Calu3 (cell line): ENCODE results near the gene RBM46. TPM values are rescaled to one million over a fixed set of nuclear protein-coding genes. Genes with fewer than 3 reads are reported as not detected.

Experiments used
- Bru-seq: library from RNA; stranded (reverse); fragments of 400-500 nt; gene quantifications from one replicate; lab custom pipeline; 2021; lab: Mats Ljungman, UMichigan
- BruChase-seq, 2 experiments: library from RNA; stranded (reverse); fragments of 400-500 nt; gene quantifications; one replicate each; lab custom pipeline; 2021; lab: Mats Ljungman, UMichigan
- BruUV-seq: library from RNA; stranded (reverse); fragments of 400-500 nt; replicated peaks from 2 replicates; lab custom pipeline; 2021; lab: Mats Ljungman, UMichigan
- CTCF ChIA-PET: fragments of 300-600 bp; sonication (Branson Sonifier 250); formaldehyde crosslinking; loops from one replicate; lab custom pipeline; 2022; ENCODE audit warnings: antibody characterized with exemption; lab: Charles Lee
- DNase-seq: peaks from one replicate; pipeline ENCODE4 v3.0.0; 2022
- H3K27ac Mint-ChIP-seq: one replicate; pipeline ENCODE4 v1.8.0; 2022; ENCODE audit warnings: mixed read lengths; ENCODE audit not compliant: unreplicated experiment
- H3K27me3 Mint-ChIP-seq: one replicate; pipeline ENCODE4 v1.8.0; 2022; ENCODE audit warnings: mixed read lengths; ENCODE audit not compliant: unreplicated experiment
- H3K36me3 Mint-ChIP-seq: one replicate; pipeline ENCODE4 v1.8.0; 2022; ENCODE audit warnings: mild to moderate bottlenecking, moderate library complexity, mixed read lengths; ENCODE audit not compliant: insufficient read depth, unreplicated experiment
- H3K4me1 Mint-ChIP-seq: one replicate; pipeline ENCODE4 v1.8.0; 2022; ENCODE audit warnings: mild to moderate bottlenecking, low read depth, mixed read lengths; ENCODE audit not compliant: unreplicated experiment
- H3K4me3 Mint-ChIP-seq: one replicate; pipeline ENCODE4 v1.8.0; 2022; ENCODE audit warnings: mild to moderate bottlenecking, low read depth, moderate library complexity, mixed read lengths; ENCODE audit not compliant: unreplicated experiment
- H3K9me3 Mint-ChIP-seq: one replicate; pipeline ENCODE4 v1.8.0; 2022; ENCODE audit warnings: low read depth, mixed read lengths; ENCODE audit not compliant: unreplicated experiment
- CTCF ChIP-seq: fragments of 200-600 bp; IDR thresholded peaks from one replicate; pipeline ENCODE4 v1.8.0; 2022; ENCODE audit warnings: antibody characterized with exemption; ENCODE audit not compliant: unreplicated experiment
- intact Hi-C: fragments of 100-400 bp; cut with micrococcal nuclease; formaldehyde crosslinking; loops from one replicate; pipeline ENCODE4 v1.10.0; 2022; ENCODE audit not compliant: unreplicated experiment
- long read RNA-seq: library from polyadenylated mRNA; stranded (forward); transcript quantifications from one replicate; pipeline ENCODE4 v2.0.0, GENCODE V29; 2022
- total RNA-seq: library from RNA; stranded (reverse); gene quantifications from 2 replicates; pipeline ENCODE4 v1.2.3, GENCODE V29; 2022

RBM46 gene
- not detected in 2 replicates for total RNA-seq
- percentile 21 among the genes with signal in this experiment for Bru-seq, nascent RNA
- BruChase-seq, experiment 1, labeled RNA remaining after a 6-hour chase: percentile 20 among the genes with signal in this experiment
- percentile 31 among the genes with signal in this experiment for BruChase-seq, experiment 2, labeled RNA remaining after a 2-hour chase
- long read RNA-seq: 0 reads

- no peaks in the 10 kb centered on the region for H3K27me3 Mint-ChIP-seq
- CTCF ChIA-PET: interaction anchor here (0.7 to 1.2 kb wide), 2 partner anchors 14 to 94 kb away, joined by 4 to 9 read pairs; no protein-coding TSS in a partner anchor
- no peaks in the 10 kb centered on the region for H3K9me3 Mint-ChIP-seq
- H3K4me1 Mint-ChIP-seq: no peaks in the 10 kb centered on the region
- no TSS peak for BruUV-seq
- H3K4me3 Mint-ChIP-seq: no peak within 1 kb of the TSS
- H3K27ac Mint-ChIP-seq: no peak within 1 kb of the TSS
- intact Hi-C loops: no loop called here
- H3K36me3 Mint-ChIP-seq: no peaks in the 10 kb centered on the region
- no peak for DNase-seq
- TF ChIP-seq CTCF: no peak
These were observed at the start of gene RBM46 for GRCh38 chr4:154781126-154781982. TSS of gene RBM46 (plus strand) at chr4:154781272. CDS start at chr4:154796753, 15,481 bp downstream.

GRCh38 chr4:154731756-154732155 lies 49.3 kb upstream of the RBM46 start:
- Mint-ChIP-seq H3K27me3 (no peaks in the 10 kb centered on the region), H3K4me1 (no peaks in the 10 kb centered on the region), H3K9me3 (peaks cover 3% of the 10 kb centered on the region), H3K36me3 (no peaks in the 10 kb centered on the region), H3K27ac (no peak overlapping the region), H3K4me3 (no peak overlapping the region)
- no TSS peak for BruUV-seq
- CTCF ChIA-PET: no interaction called here
- intact Hi-C loops: no loop called here
- no peak for DNase-seq
- no peak for TF ChIP-seq CTCF

- Mint-ChIP-seq H3K9me3 (peaks cover 3% of the 10 kb centered on the region), H3K4me3 (no peak overlapping the region), H3K27me3 (no peaks in the 10 kb centered on the region), H3K27ac (no peak overlapping the region), H3K36me3 (no peaks in the 10 kb centered on the region), H3K4me1 (no peaks in the 10 kb centered on the region)
- no peak for DNase-seq
- CTCF ChIA-PET: no interaction called here
- intact Hi-C loops: no loop called here
- BruUV-seq: no TSS peak
- TF ChIP-seq CTCF: no peak
These were observed 48.4 kb upstream of the RBM46 start for GRCh38 chr4:154732669-154733068.

- Mint-ChIP-seq H3K27me3 (no peaks in the 10 kb centered on the region), H3K27ac (no peak overlapping the region), H3K4me3 (no peak overlapping the region), H3K4me1 (peaks cover 9% of the 10 kb centered on the region), H3K36me3 (no peaks in the 10 kb centered on the region), H3K9me3 (peaks cover 3% of the 10 kb centered on the region)
- CTCF ChIA-PET: no interaction called here
- DNase-seq: no peak
- no TSS peak for BruUV-seq
- no peak for TF ChIP-seq CTCF
- intact Hi-C loops: no loop called here
These were observed 44.3 kb upstream of the RBM46 start for GRCh38 chr4:154736770-154737169.
